Activated CD8-positive, alpha-beta memory T cell treated with anti-CD3 and anti-CD28 coated beads for 24 hours (primary cell): Measurements from ENCODE around the gene ID1.
"Not testable (repeated sequence)": the region's sequence is repeated elsewhere in the genome, so short reads cannot be mapped to it uniquely, and the experiment has no call there.

Source experiments
- DNase-seq: peaks from one replicate; pipeline ENCODE4 v3.0.0-alpha.2; 2020

The ID1 gene

GRCh38 chr20:31638816-31639215 lies 33.7 kb downstream of the ID1 start:
- no peak for DNase-seq

GRCh38 chr20:31640259-31640658 lies 35.2 kb downstream of the ID1 start:
- DNase-seq = no peak

- DNase-seq = no peak
These were observed 36.3 kb downstream of the ID1 start for GRCh38 chr20:31641391-31641790.

- DNase-seq = no peak
These were observed 37.7 kb downstream of the ID1 start for GRCh38 chr20:31642837-31643236.

GRCh38 chr20:31643522-31643921 lies 38.4 kb downstream of the ID1 start:
- no peak for DNase-seq

GRCh38 chr20:31644701-31645100 lies 39.6 kb downstream of the ID1 start:
- no peak for DNase-seq

GRCh38 chr20:31648104-31648503 lies 43.0 kb downstream of the ID1 start:
- DNase-seq = not testable (repeated sequence)

GRCh38 chr20:31652917-31653396 lies 47.9 kb downstream of the ID1 start:
- DNase-seq = no peak

GRCh38 chr20:31653561-31653960 lies 48.5 kb downstream of the ID1 start:
- DNase-seq = no peak

- DNase-seq = no peak
These were observed 49.4 kb downstream of the ID1 start for GRCh38 chr20:31654534-31654933.
